Endothelial cell of umbilical vein (primary cell): Measurements from ENCODE around the gene TPST1. TPM values are rescaled to one million over a fixed set of nuclear protein-coding genes. Genes with fewer than 3 reads are reported as not detected.

Source experiments
- BruUV-seq: library from RNA; stranded (reverse); fragments of 400-500 nt; replicated peaks from 2 replicates; lab custom pipeline; 2021; lab: Mats Ljungman, UMichigan
- CTCF ChIA-PET: fragments of 300-600, 350-600 bp; sonication (Branson Sonifier 250); formaldehyde crosslinking; loops from one replicate; lab custom pipeline; 2021; ENCODE audit warnings: antibody characterized with exemption, inconsistent platforms; lab: Charles Lee
- POLR2A ChIA-PET: fragments of 300-600, 350-600 bp; sonication (Branson Sonifier 250); formaldehyde crosslinking; loops from one replicate; lab custom pipeline; 2021; ENCODE audit warnings: antibody characterized with exemption, inconsistent platforms; lab: Charles Lee
- DNase-seq: peaks from one replicate; pipeline ENCODE4 v3.0.0-alpha.2; 2011; ENCODE audit warnings: low read depth, low spot score
- FAIRE-seq: peaks from 2 replicates; lab custom pipeline; 2011; peaks lifted over from hg19 to GRCh38; lab: Jason Lieb, UNC
- H2AFZ ChIP-seq: 2 replicates; pipeline ENCODE4 v1.6.0; 2012; ENCODE audit warnings: low read depth, low read length, control low read depth, inconsistent platforms
- H3K27ac ChIP-seq: 2 replicates; pipeline ENCODE4 v1.5.1; 2011; ENCODE audit warnings: low read depth, mild to moderate bottlenecking, control low read depth, low read length, moderate library complexity; ENCODE audit not compliant: insufficient read depth
- H3K27me3 ChIP-seq, 2 experiments: 2 replicates each; pipeline versions ENCODE4 v1.6.0 to v1.6.1; 2011; ENCODE audit warnings: low read length in 2 of 2, mixed read lengths in 1 of 2; ENCODE audit not compliant: control insufficient read depth in 2 of 2, insufficient read depth in 2 of 2
- H3K36me3 ChIP-seq, 2 experiments: 2 replicates in 1 of 2; 3 replicates in 1 of 2; pipeline ENCODE4 v1.5.1; 2011; ENCODE audit warnings: low read length in 2 of 2, mild to moderate bottlenecking in 1 of 2, moderate library complexity in 1 of 2; ENCODE audit not compliant: control insufficient read depth in 2 of 2, insufficient read depth in 2 of 2; ENCODE audit errors: extremely low read depth in 1 of 2
- H3K4me1 ChIP-seq: 3 replicates; pipeline ENCODE4 v1.5.1; 2011; ENCODE audit warnings: mild to moderate bottlenecking, low read length; ENCODE audit not compliant: control insufficient read depth, insufficient read depth; ENCODE audit errors: extremely low read depth
- H3K4me2 ChIP-seq: 2 replicates; pipeline ENCODE4 v1.6.1; 2011; ENCODE audit warnings: low read length, control low read depth, mixed read lengths; ENCODE audit not compliant: insufficient read depth
- H3K4me3 ChIP-seq, 3 experiments: fragments of 200-600 bp in 1 of 3; sonication (generic), shearing (Covaris generic) in 1 of 3; replicated peaks in 1 of 3; 2 replicates each; pipeline ENCODE4 v1.5.1; 2011 to 2016; ENCODE audit warnings: control low read depth in 3 of 3, low read length in 3 of 3, mild to moderate bottlenecking in 2 of 3, inconsistent platforms in 1 of 3, low read depth in 1 of 3, moderate library complexity in 1 of 3; ENCODE audit not compliant: insufficient read depth in 1 of 3
- H3K79me2 ChIP-seq: 2 replicates; pipeline ENCODE4 v1.6.0; 2012; ENCODE audit warnings: low read length, inconsistent platforms; ENCODE audit not compliant: control insufficient read depth, insufficient read depth
- H3K9ac ChIP-seq: replicated peaks from 2 replicates; pipeline ENCODE3; 2011; ENCODE audit warnings: low read length, control low read depth; ENCODE audit not compliant: insufficient read depth; ENCODE audit errors: extremely low read depth
- H3K9me1 ChIP-seq: replicated peaks from 3 replicates; pipeline ENCODE4 v1.6.0; 2011; ENCODE audit warnings: mild to moderate bottlenecking, low read length; ENCODE audit not compliant: control insufficient read depth, insufficient read depth; ENCODE audit errors: extremely low read depth
- H3K9me3 ChIP-seq: replicated peaks from 2 replicates; pipeline ENCODE4 v1.5.1; 2012; ENCODE audit warnings: low read length, inconsistent platforms; ENCODE audit not compliant: control insufficient read depth, insufficient read depth
- H4K20me1 ChIP-seq: replicated peaks from 2 replicates; pipeline ENCODE3; 2011; ENCODE audit warnings: mild to moderate bottlenecking, low read length; ENCODE audit not compliant: control insufficient read depth, insufficient read depth; ENCODE audit errors: extremely low read depth
- EZH2 ChIP-seq: IDR thresholded peaks from 2 replicates; pipeline ENCODE4 v1.6.1; 2012; ENCODE audit warnings: borderline replicate concordance, low read depth, mild to moderate bottlenecking, moderate library complexity, low read length, inconsistent platforms; ENCODE audit not compliant: severe bottlenecking
- FOS ChIP-seq: IDR thresholded peaks from 2 replicates; pipeline ENCODE4 v1.6.1; 2011; ENCODE audit warnings: mild to moderate bottlenecking, low read length, moderate library complexity, borderline replicate concordance; ENCODE audit not compliant: insufficient read depth
- GATA2 ChIP-seq: IDR thresholded peaks from 2 replicates; pipeline ENCODE4 v1.7.0; 2011; ENCODE audit warnings: low read depth, mild to moderate bottlenecking, moderate library complexity, mixed read lengths, low read length; ENCODE audit not compliant: insufficient read length, insufficient read depth
- JUN ChIP-seq: IDR thresholded peaks from 2 replicates; pipeline ENCODE4 v1.6.1; 2011; ENCODE audit warnings: borderline replicate concordance, low read depth; ENCODE audit not compliant: insufficient read length, insufficient read depth
- MYC ChIP-seq: IDR thresholded peaks from one replicate; pipeline ENCODE4 v1.6.1; 2011; ENCODE audit warnings: mild to moderate bottlenecking, low read depth, low read length
- POLR2A ChIP-seq: IDR thresholded peaks from 2 replicates; pipeline ENCODE4 v1.6.1; 2012; ENCODE audit warnings: low read depth, mild to moderate bottlenecking, control low read depth, low read length
- POLR2AphosphoS5 ChIP-seq: IDR thresholded peaks from 2 replicates; pipeline ENCODE4 v1.6.1; 2012; ENCODE audit warnings: low read depth, mild to moderate bottlenecking, control low read depth, low read length, moderate library complexity; ENCODE audit not compliant: insufficient read depth
- dilution Hi-C: fragments of 300-500 bp; cut with MboI; formaldehyde crosslinking; loops from one replicate; pipeline ENCODE4 v1.15.0; 2019; ENCODE audit warnings: low sequenced_read_pairs; ENCODE audit not compliant: extremely low pct_ligation_motif_present
- intact Hi-C: fragments of 100-400 bp; cut with micrococcal nuclease; formaldehyde crosslinking; loops from one replicate; pipeline ENCODE4 v1.10.0; 2022
- polyA plus RNA-seq, 4 experiments: library from polyadenylated mRNA; depleted of rRNA in 3 of 4; stranded (reverse) in 3 of 4; unstranded in 1 of 4; fragments of >200 nt; gene quantifications; 2 replicates each; pipeline versions ENCODE4 v1.2.1 to v1.2.3, GENCODE V29; 2011 to 2012; ENCODE audit warnings: missing spikeins in 1 of 4
- total RNA-seq: library from RNA; stranded (reverse); gene quantifications from 2 replicates; pipeline ENCODE4 v1.2.3, GENCODE V29; 2021
- TF ChIP-seq, protein P1 (sequence below): IDR thresholded peaks from 2 replicates; pipeline ENCODE4 v1.6.1; 2011; ENCODE audit not compliant: insufficient read depth, insufficient read length
- TF ChIP-seq, protein P2 (sequence below), 2 donors: IDR thresholded peaks; 1 replicate in 1 of 2; 2 replicates in 1 of 2; pipeline ENCODE4 v1.5.1; 2011; ENCODE audit warnings: low read length in 2 of 2, mild to moderate bottlenecking in 2 of 2, moderate library complexity in 2 of 2, control low read depth in 1 of 2, inconsistent platforms in 1 of 2, low read depth in 1 of 2; ENCODE audit not compliant: insufficient read depth in 1 of 2; ENCODE audit errors: extremely low read depth in 1 of 2

TPST1 gene
- total and polyA plus RNA-seq, 2 donors (not counting 3 experiments of a cell fraction or from before 2014, with no cell fraction given): 18.7 to 21.0 TPM

DNA sequence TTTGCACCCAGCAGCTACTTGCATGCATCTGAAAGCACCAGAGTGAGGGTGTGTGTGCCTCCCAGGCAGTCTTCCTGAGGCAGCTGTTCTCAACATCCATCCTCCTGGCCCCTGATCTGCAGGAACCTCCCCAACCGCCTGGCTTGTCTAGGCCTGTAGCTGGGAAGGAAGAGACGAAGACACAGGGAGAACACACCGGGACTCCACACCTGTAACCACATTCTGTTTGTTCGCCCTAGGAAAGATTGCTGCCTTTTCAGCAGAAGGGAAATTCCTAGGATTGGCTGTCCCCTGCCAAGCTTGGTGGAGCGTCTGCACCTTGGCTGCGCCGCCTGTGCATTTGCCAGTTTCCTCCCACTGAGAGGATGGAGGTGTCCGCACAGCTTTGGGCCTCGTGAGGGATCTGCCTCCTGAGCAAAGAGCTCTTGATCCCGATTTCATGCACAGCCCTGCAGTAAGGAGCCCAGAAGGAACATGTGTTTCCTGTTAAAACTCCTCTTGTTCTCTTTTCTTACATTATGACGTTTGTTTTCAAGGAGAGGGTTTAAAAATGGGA lies 154.6 kb downstream of the TPST1 start:
- Histone ChIP-seq H3K4me3 (no peak overlapping the region), H2AFZ (no peak overlapping the region), H3K9me3 (no peaks in the 10 kb centered on the region), H3K9ac (no peak overlapping the region), H3K4me1 (no peaks in the 10 kb centered on the region), H3K27ac (no peak overlapping the region), H3K9me1 (no peaks in the 10 kb centered on the region), H3K36me3 (peaks cover 0 to 3% of the 10 kb centered on the region in 2 experiments), H4K20me1 (no peaks in the 10 kb centered on the region), H3K79me2 (no peaks in the 10 kb centered on the region), H3K27me3 (no peaks in the 10 kb centered on the region), H3K4me2 (no peak overlapping the region)
- DNase-seq (no peak), FAIRE-seq (no peak)
- ChIA-PET CTCF (no interaction called here), POLR2A (no interaction called here)
- TF ChIP-seq, protein P1, sequence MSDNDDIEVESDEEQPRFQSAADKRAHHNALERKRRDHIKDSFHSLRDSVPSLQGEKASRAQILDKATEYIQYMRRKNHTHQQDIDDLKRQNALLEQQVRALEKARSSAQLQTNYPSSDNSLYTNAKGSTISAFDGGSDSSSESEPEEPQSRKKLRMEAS: no peak
- TF ChIP-seq, protein P2, sequence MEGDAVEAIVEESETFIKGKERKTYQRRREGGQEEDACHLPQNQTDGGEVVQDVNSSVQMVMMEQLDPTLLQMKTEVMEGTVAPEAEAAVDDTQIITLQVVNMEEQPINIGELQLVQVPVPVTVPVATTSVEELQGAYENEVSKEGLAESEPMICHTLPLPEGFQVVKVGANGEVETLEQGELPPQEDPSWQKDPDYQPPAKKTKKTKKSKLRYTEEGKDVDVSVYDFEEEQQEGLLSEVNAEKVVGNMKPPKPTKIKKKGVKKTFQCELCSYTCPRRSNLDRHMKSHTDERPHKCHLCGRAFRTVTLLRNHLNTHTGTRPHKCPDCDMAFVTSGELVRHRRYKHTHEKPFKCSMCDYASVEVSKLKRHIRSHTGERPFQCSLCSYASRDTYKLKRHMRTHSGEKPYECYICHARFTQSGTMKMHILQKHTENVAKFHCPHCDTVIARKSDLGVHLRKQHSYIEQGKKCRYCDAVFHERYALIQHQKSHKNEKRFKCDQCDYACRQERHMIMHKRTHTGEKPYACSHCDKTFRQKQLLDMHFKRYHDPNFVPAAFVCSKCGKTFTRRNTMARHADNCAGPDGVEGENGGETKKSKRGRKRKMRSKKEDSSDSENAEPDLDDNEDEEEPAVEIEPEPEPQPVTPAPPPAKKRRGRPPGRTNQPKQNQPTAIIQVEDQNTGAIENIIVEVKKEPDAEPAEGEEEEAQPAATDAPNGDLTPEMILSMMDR (IDR thresholded peaks at IDR 0.05; ENCODE audit: extremely low read depth in 1 of 2, insufficient read depth in 1 of 2, low read depth in 1 of 2, low read length in 2 of 2): no peak
- TF ChIP-seq FOS: no peak
- no peak for TF ChIP-seq EZH2
- TF ChIP-seq JUN: no peak
- TF ChIP-seq POLR2AphosphoS5: no peak
- TF ChIP-seq MYC: no peak
- TF ChIP-seq GATA2: no peak
- no peak for TF ChIP-seq POLR2A
- dilution Hi-C loops (no loop called here), intact Hi-C loops (no loop called here)
- BruUV-seq: no TSS peak
